Activated naive CD4-positive, alpha-beta T cell treated with anti-CD3 and anti-CD28 coated beads, Interleukin-2, amount 50 U/mL, for 72 hours (primary cell): ENCODE results near the gene LOC128125822.
A peak's percentile ranks its signal among the peaks of the same experiment; 100 is the strongest.
"Not testable (repeated sequence)": the region's sequence is repeated elsewhere in the genome, so short reads cannot be mapped to it uniquely, and the experiment has no call there.

Experiments
- ATAC-seq, 2 donors: fragments of 150-1000 bp; cut with Tn5 transposase; 2 replicates each; pipeline ENCODE4 v1.10.0; 2021; ENCODE audit warnings: mild to moderate bottlenecking in 2 of 2, moderate library complexity in 2 of 2
- DNase-seq, 2 donors: peaks; one replicate each; pipeline ENCODE4 v3.0.0; 2021 to 2022; ENCODE audit warnings: low spot score in 2 of 2
- H3K27ac Mint-ChIP-seq, 2 donors: one replicate each; pipeline ENCODE4 v1.8.0; 2022; ENCODE audit warnings: mild to moderate bottlenecking in 2 of 2, mixed read lengths in 2 of 2
- H3K36me3 Mint-ChIP-seq, 2 donors: one replicate each; pipeline ENCODE4 v1.8.0; 2022; ENCODE audit warnings: mixed read lengths in 2 of 2
- H3K9me3 Mint-ChIP-seq, 2 donors: one replicate each; pipeline ENCODE4 v1.8.0; 2022; ENCODE audit warnings: mixed read lengths in 2 of 2

LOC128125822 gene

GRCh38 chr6:63572044-63572746 lies at the start of gene LOC128125822, which contains the start of gene PTP4A1:
Gene LOC128125822, plus strand, starts transcription at chr6:63572480.
Gene PTP4A1, plus strand, starts transcription at chr6:63572480. Its CDS starts 4,401 bp downstream, at chr6:63576881.
- Mint-ChIP-seq H3K9me3 (no peaks in the 10 kb centered on the region), H3K27ac (peak within 1 kb of the TSS; percentile 91 to 93), H3K36me3 (peaks cover 19 to 22% of the 10 kb centered on the region in 2 donors)
- DNase-seq (peak; percentile 95 to 98), ATAC-seq (peak; percentile 94)

DNA sequence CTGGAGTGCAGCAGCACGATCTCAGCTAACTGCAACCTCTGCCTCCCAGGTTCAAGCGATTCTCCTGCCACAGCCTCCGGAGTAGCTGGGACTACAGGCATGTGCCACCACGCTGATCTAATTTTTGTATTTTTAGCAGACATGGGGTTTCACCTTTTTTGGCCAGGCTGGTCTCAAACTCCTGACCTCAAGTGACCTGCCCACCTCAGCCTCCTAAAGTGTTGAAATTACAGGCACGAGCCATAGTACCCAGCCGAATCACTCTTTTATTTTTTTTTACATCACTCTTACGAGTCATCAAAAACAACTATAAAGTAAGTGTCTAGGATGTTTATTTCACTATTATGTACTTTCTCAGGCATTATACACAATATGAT lies 49.4 kb upstream of the LOC128125822 start:
- H3K9me3 Mint-ChIP-seq, H3K36me3 Mint-ChIP-seq, DNase-seq, H3K27ac Mint-ChIP-seq, ATAC-seq: not testable (repeated sequence)

DNA sequence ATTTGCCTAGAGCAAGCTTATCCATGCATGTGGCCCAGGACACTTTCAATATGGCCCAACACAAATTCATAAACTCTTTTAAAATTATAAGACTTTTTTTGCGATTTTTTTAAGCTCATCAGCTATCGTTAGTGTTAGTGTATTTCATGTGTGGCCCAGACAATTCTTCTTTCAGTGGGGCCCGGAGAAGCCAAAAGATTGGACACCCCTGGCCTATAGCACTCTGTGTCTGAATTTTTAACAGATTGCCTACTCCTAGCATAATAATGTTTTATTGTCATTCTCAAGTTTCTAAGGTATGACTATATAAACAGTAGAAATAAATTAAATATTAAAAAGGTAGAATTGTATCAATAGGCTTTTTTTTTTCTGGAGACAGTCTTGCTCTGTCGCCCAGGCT lies 48.6 kb upstream of the LOC128125822 start:
- no peak for DNase-seq
- ATAC-seq, result no peak
- Mint-ChIP-seq H3K27ac (no peak overlapping the region), H3K9me3 (no peaks in the 10 kb centered on the region), H3K36me3 (no peaks in the 10 kb centered on the region)

GRCh38 chr6:63525186-63525878 lies 46.9 kb upstream of the LOC128125822 start:
- Mint-ChIP-seq H3K36me3 (no peaks in the 10 kb centered on the region), H3K9me3 (no peaks in the 10 kb centered on the region), H3K27ac (no peak overlapping the region)
- DNase-seq (no peak), ATAC-seq (no peak)

GRCh38 chr6:63526931-63527330 lies 45.3 kb upstream of the LOC128125822 start:
- Mint-ChIP-seq H3K36me3 (no peaks in the 10 kb centered on the region), H3K27ac (no peak overlapping the region), H3K9me3 (no peaks in the 10 kb centered on the region)
- ATAC-seq, result no peak
- no peak for DNase-seq

DNA sequence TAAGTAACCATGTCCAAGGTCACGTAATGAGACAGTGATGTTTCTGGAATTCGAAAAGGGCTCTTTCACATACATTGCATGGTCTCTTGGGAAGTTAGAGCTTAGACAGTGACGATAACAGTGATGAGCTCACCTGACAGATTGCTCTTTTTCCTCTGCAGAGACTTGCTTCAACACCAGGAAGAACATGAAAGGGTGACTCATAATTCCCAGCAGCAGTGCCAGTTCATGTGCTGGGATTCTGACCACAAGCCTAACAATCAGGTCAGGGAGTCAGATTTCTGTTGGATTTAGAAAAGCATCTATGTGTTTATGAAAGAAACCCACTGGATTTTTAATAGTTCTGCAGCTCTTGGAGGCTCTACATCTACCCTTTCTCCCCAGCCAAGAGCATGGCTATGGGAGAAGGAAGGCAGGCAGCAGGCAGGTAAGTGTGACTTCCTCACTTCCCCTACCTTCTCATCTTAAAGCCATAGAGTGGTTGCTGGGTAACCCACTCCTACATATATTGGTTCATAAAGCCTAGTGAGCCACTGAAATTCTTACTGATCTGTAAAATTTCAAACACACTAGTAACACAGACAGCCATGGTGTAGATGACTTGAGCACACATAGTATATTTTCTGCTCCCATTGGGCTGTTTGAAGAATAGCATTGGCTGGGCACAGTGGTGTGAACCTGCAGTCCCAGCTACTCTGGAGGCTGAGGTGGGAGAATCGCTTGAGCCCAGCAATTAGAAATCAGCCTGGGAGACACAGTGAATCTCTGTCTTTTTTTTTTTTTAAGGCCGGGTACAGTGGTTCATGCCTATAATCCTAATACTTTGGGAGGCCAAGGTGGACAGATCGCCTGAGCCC lies 44.4 kb upstream of the LOC128125822 start:
- no peaks in the 10 kb centered on the region for H3K9me3 Mint-ChIP-seq
- no peak overlapping the region for H3K27ac Mint-ChIP-seq
- DNase-seq (no peak), ATAC-seq (peak; percentile 56)
- no peaks in the 10 kb centered on the region for H3K36me3 Mint-ChIP-seq

DNA sequence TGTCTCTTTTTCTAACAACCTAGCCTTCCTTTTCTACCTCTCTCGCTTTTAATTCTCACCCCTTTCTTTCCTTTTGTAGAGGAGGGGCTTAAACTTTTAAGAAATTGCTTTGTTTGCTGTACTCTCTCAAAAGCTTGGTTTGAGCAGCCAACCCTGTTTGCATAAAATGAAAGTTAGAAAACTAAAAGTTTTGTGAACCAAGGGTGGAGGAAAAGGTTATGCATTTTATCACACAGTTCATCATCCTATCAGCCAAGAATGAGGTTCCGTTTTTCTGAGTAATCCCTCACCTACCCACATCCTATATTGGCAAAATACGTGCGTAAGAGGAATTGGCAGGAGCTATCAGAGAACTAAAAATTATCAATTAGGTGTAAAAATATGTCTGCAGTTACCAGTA lies 42.8 kb upstream of the LOC128125822 start:
- no peaks in the 10 kb centered on the region for H3K9me3 Mint-ChIP-seq
- H3K27ac Mint-ChIP-seq, result peak overlapping the region in 1 of 2 donors; percentile 69
- ATAC-seq, result peak; percentile 72 to 73
- H3K36me3 Mint-ChIP-seq, result no peaks in the 10 kb centered on the region
- DNase-seq, result no peak

DNA sequence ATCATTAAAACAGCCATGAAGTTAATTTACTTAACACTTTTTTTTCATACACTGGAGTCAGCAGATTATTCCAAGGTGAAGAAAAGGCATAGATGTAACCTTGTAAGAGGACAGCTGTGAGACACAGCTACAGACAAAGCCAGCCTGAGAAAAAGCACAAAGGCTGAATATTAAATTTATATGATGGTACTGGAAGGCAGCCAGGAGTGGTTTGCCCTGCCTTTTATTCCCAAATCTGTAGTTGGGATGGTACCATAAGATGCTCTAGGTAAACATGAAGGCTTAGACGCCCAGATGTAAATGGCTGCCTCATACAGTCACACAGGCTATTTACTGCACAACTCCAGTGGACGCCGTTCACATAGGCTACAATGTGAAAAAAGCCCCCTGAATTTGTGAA lies 42.1 kb upstream of the LOC128125822 start:
- no peaks in the 10 kb centered on the region for H3K9me3 Mint-ChIP-seq
- no peaks in the 10 kb centered on the region for H3K36me3 Mint-ChIP-seq
- ATAC-seq, result no peak
- no peak overlapping the region for H3K27ac Mint-ChIP-seq
- DNase-seq, result no peak

- Mint-ChIP-seq H3K9me3 (no peaks in the 10 kb centered on the region), H3K36me3 (no peaks in the 10 kb centered on the region), H3K27ac (no peak overlapping the region)
- no peak for ATAC-seq
- DNase-seq, result no peak
Observed at GRCh38 chr6:63530991-63531390, 41.3 kb upstream of the LOC128125822 start.

DNA sequence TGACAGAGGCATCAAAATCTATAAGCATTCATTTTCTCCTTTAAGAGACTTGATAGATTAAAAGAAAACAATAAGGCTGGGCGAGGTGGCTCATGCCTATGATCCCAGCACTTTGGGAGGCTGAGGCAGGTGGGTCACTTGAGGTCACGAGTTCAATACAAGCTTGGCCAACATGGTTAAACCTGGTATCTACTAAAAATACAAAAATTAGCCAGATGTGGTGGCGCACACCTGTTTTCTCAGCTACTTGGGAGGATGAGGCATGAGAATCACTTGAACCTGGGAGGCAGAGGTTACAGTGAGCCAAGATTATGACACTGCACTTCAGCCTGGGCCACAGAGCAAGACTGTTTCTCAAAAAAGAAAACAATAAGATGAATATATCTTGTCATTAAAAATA lies 39.3 kb upstream of the LOC128125822 start:
- DNase-seq (no peak), ATAC-seq (no peak)
- Mint-ChIP-seq H3K9me3 (no peaks in the 10 kb centered on the region), H3K36me3 (no peaks in the 10 kb centered on the region), H3K27ac (no peak overlapping the region)

DNA sequence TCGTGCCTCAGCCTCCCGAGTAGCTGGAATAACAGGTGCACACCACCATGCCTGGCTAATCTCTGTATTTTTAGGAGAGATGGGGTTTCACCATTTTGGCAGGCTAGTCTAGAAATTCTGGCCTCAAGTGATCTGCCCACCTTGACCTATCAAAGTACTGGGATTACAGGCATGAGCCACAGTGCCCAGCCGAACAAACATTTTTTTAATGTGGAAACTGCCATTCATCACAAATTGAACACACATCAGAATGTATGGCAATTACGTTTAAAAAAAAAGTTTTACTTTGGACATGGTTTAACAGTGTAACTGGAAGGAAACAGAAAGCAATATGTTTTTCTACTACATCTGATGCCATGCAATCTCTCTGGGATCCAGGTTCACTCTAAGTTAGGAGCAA lies 38.3 kb upstream of the LOC128125822 start:
- Mint-ChIP-seq H3K27ac (no peak overlapping the region), H3K9me3 (no peaks in the 10 kb centered on the region), H3K36me3 (no peaks in the 10 kb centered on the region)
- no peak for ATAC-seq
- no peak for DNase-seq

GRCh38 chr6:63537201-63537958 lies 34.9 kb upstream of the LOC128125822 start:
- no peak for ATAC-seq
- no peak overlapping the region for H3K27ac Mint-ChIP-seq
- DNase-seq, result no peak
- H3K9me3 Mint-ChIP-seq, result peaks cover 0 to under 1% of the 10 kb centered on the region in 2 donors
- no peaks in the 10 kb centered on the region for H3K36me3 Mint-ChIP-seq

GRCh38 chr6:63537959-63538300 lies 34.4 kb upstream of the LOC128125822 start:
- ATAC-seq (no peak), DNase-seq (no peak)
- no peak overlapping the region for H3K27ac Mint-ChIP-seq
- peaks cover 0 to 5% of the 10 kb centered on the region in 2 donors for H3K9me3 Mint-ChIP-seq
- no peaks in the 10 kb centered on the region for H3K36me3 Mint-ChIP-seq

DNA sequence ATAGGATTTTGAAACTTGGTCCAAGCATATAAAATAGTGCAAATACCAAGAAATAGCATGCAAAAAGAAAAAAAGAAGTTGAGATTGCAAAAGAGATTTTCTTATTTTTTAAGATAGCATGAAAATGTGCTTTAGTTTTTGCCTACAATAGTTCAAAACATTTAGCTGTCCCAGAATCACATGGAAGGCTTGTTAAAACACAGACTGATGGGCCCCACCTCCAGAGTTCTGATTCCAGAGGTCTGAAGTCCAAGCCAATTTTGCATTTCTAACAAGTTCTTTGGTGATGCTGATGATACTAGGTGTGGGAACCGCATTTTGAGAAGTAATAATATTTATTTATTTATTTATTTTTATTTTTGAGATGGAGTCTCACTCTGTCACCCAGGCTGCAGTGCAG lies 33.7 kb upstream of the LOC128125822 start:
- ATAC-seq (no peak), DNase-seq (no peak)
- H3K9me3 Mint-ChIP-seq, result peaks cover 0 to 5% of the 10 kb centered on the region in 2 donors

DNA sequence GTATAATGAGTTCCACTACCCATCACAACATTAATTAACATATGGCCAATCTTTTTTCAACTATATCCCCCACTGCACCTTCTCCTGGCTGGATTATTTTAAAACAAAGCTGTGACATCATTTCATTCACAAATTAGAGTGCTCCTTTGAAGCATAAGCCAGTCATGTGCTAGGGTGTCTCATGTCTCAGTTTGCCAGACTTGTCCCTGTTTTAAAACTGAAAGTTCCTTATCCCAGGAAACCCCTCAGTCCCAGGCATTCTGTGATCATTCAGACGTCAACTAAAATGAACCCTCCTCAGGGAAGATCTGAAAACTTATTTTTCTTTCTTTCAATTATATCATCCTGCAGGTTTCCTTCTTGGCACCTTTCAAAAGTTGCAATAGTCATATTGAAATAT lies 29.3 kb upstream of the LOC128125822 start:
- H3K27ac Mint-ChIP-seq, result no peak overlapping the region
- DNase-seq, result no peak
- peaks cover 0 to 5% of the 10 kb centered on the region in 2 donors for H3K9me3 Mint-ChIP-seq
- H3K36me3 Mint-ChIP-seq, result no peaks in the 10 kb centered on the region
- ATAC-seq, result no peak

More for the DNA sequence above, 33.7 kb upstream of the LOC128125822 start:
- Mint-ChIP-seq H3K27ac (no peak overlapping the region), H3K36me3 (no peaks in the 10 kb centered on the region)

GRCh38 chr6:63543982-63544381 lies 28.3 kb upstream of the LOC128125822 start:
- ATAC-seq, result no peak
- Mint-ChIP-seq H3K36me3 (no peaks in the 10 kb centered on the region), H3K9me3 (peaks cover 0 to 5% of the 10 kb centered on the region in 2 donors), H3K27ac (no peak overlapping the region)
- no peak for DNase-seq
